HepG2 (cell line): ENCODE measurements around the gene ELP2. TPM values are rescaled to one million over a fixed set of nuclear protein-coding genes. Genes with fewer than 3 reads are reported as not detected.

Experiments
- ATAC-seq: fragments of 200-7000 bp; cut with Tn5 transposase; 3 replicates; pipeline ENCODE4 v1.9.1; 2020; ENCODE audit warnings: mild to moderate bottlenecking, moderate library complexity
- BruUV-seq: library from RNA; stranded (reverse); fragments of 400-500 nt; replicated peaks from 2 replicates; lab custom pipeline; 2021; lab: Mats Ljungman, UMichigan
- CTCF ChIA-PET: fragments of 300-600 bp; formaldehyde crosslinking; extraction: SDS; loops from one replicate; lab custom pipeline; 2021; ENCODE audit warnings: low total read pairs, inconsistent platforms, low intra/inter-chr PET ratio; lab: Yijun Ruan, JAX
- POLR2A ChIA-PET: fragments of 350-600 bp; sonication (Branson Sonifier 250); formaldehyde crosslinking; loops from one replicate; lab custom pipeline; 2020; ENCODE audit warnings: antibody characterized with exemption, inconsistent platforms; lab: Yijun Ruan, JAX
- DNase-seq: peaks from one replicate; pipeline ENCODE4 v3.0.0-alpha.2; 2015; ENCODE audit warnings: low spot score
- FAIRE-seq: peaks from 3 replicates; lab custom pipeline; 2011; peaks lifted over from hg19 to GRCh38; lab: Jason Lieb, UNC
- H2AFZ ChIP-seq: one replicate; pipeline ENCODE4 v1.6.1; 2011; ENCODE audit warnings: low read length, inconsistent platforms
- H3K27ac ChIP-seq: fragments of 300-600 bp; 3 replicates; pipeline ENCODE4 v1.8.0; 2011; ENCODE audit warnings: mixed run types, mild to moderate bottlenecking, mixed read lengths, low read length, inconsistent platforms; ENCODE audit not compliant: insufficient read depth; ENCODE audit errors: extremely low read length
- H3K27me3 ChIP-seq, 2 experiments: fragments of 200-600 bp in 1 of 2; 2 replicates in 1 of 2; 3 replicates in 1 of 2; pipeline versions ENCODE4 v1.6.0 to v1.8.0; 2011; ENCODE audit warnings: low read length in 2 of 2, mild to moderate bottlenecking in 2 of 2, moderate library complexity in 2 of 2, inconsistent platforms in 1 of 2; ENCODE audit not compliant: insufficient read depth in 2 of 2, control insufficient read depth in 1 of 2
- H3K36me3 ChIP-seq, 2 experiments: fragments of 200-600 bp in 1 of 2; replicated peaks in 1 of 2; 2 replicates in 1 of 2; 3 replicates in 1 of 2; pipeline versions ENCODE4 v1.5.1 to v1.8.0; 2011; ENCODE audit warnings: low read length in 2 of 2, inconsistent platforms in 1 of 2; ENCODE audit not compliant: insufficient read depth in 2 of 2, control insufficient read depth in 1 of 2
- H3K4me1 ChIP-seq: 2 replicates; pipeline ENCODE4 v1.5.1; 2012; ENCODE audit warnings: low read length, inconsistent platforms; ENCODE audit not compliant: insufficient read depth
- H3K4me2 ChIP-seq: 2 replicates; pipeline ENCODE4 v1.6.0; 2011; ENCODE audit warnings: low read depth, low read length, inconsistent platforms
- H3K4me3 ChIP-seq, 3 experiments: fragments of 200-600 bp in 1 of 3; sonication (generic), shearing (Covaris generic) in 1 of 3; replicated peaks in 1 of 3; 2 replicates each; pipeline ENCODE4 v1.5.1; 2011 to 2016; ENCODE audit warnings: low read length in 3 of 3, inconsistent platforms in 2 of 3, low read depth in 2 of 3, mild to moderate bottlenecking in 2 of 3, control low read depth in 1 of 3, mixed read lengths in 1 of 3; ENCODE audit not compliant: insufficient read depth in 1 of 3
- H3K79me2 ChIP-seq: one replicate; pipeline ENCODE4 v1.6.1; 2011; ENCODE audit warnings: low read length, inconsistent platforms; ENCODE audit not compliant: insufficient read depth
- H3K9ac ChIP-seq: 2 replicates; pipeline ENCODE4 v1.6.0; 2011; ENCODE audit warnings: mild to moderate bottlenecking, low read depth, low read length, inconsistent platforms; ENCODE audit not compliant: insufficient read depth
- H3K9me3 ChIP-seq: 2 replicates; pipeline ENCODE4 v1.5.1; 2012; ENCODE audit warnings: mild to moderate bottlenecking, low read length
- H4K20me1 ChIP-seq: 2 replicates; pipeline ENCODE4 v1.6.0; 2011; ENCODE audit warnings: inconsistent platforms, mild to moderate bottlenecking, low read length, moderate library complexity; ENCODE audit not compliant: insufficient read depth
- KLF6 ChIP-seq: IDR thresholded peaks from 2 replicates; pipeline ENCODE4 v1.8.0; 2016; ENCODE audit warnings: missing biosample characterization, missing genetic modification reagents
- STAG1 ChIP-seq: sonication (generic); formaldehyde crosslinking; IDR thresholded peaks from 2 replicates; pipeline ENCODE4 v1.4.0; 2020; ENCODE audit warnings: missing genetic modification reagents
- ZNF747 ChIP-seq: sonication (generic); formaldehyde crosslinking; IDR thresholded peaks from 2 replicates; pipeline ENCODE4 v1.8.1; 2023; ENCODE audit warnings: missing genetic modification reagents, mild to moderate bottlenecking, borderline replicate concordance
- WGBS: methylation state at CpG from one replicate; pipeline ENCODE4 v1.1.6; 2017; ENCODE audit warnings: low lambda C conversion rate; 5-methylcytosine and 5-hydroxymethylcytosine counted together
- in situ Hi-C: cut with HindIII; loops from 2 replicates; pipeline ENCODE4 v1.10.0; 2017; ENCODE audit warnings: low pct_unique_long_range_greater_than_20kb; ENCODE audit not compliant: extremely low pct_ligation_motif_present
- intact Hi-C: fragments of 100-400 bp; cut with micrococcal nuclease; formaldehyde crosslinking; loops from one replicate; pipeline ENCODE4 v1.10.0; 2022; ENCODE audit not compliant: unreplicated experiment
- polyA plus RNA-seq, 8 experiments: library from polyadenylated mRNA; depleted of rRNA in 3 of 8; stranded (reverse) in 7 of 8; unstranded in 1 of 8; fragments of >200 nt; fragmentation: Illumina TruSeq in 4 of 8; extraction: Trizol in 4 of 8; gene quantifications; 2 replicates each; pipeline versions ENCODE4 v1.2.1 to v1.2.3, GENCODE V29; 2011 to 2016; ENCODE audit warnings: low read depth in 4 of 8, missing spikeins in 1 of 8, mixed read lengths in 1 of 8; ENCODE audit not compliant: insufficient read depth in 1 of 8
- total RNA-seq, 5 experiments: library from RNA; depleted of rRNA; stranded (reverse); fragments of >200 nt; fragmentation: Illumina TruSeq; extraction: Trizol; gene quantifications; 2 replicates each; pipeline ENCODE4 v1.2.3, GENCODE V29; 2016; ENCODE audit warnings: low read depth in 1 of 5
- TF ChIP-seq, protein P1 (sequence below): sonication (generic); formaldehyde crosslinking; IDR thresholded peaks from 2 replicates; pipeline ENCODE4 v1.8.1; 2022; ENCODE audit warnings: mild to moderate bottlenecking, missing genetic modification reagents
- TF ChIP-seq, protein P2 (sequence below): sonication (generic); formaldehyde crosslinking; IDR thresholded peaks from 2 replicates; pipeline ENCODE4 v1.5.0; 2020; ENCODE audit warnings: mild to moderate bottlenecking, missing genetic modification reagents, moderate library complexity

The ELP2 gene
- total and polyA plus RNA-seq, 2 of the 13 experiments (the other 11 are each of a cell fraction or from before 2014, with no cell fraction given) = 98.7 to 100 TPM

DNA sequence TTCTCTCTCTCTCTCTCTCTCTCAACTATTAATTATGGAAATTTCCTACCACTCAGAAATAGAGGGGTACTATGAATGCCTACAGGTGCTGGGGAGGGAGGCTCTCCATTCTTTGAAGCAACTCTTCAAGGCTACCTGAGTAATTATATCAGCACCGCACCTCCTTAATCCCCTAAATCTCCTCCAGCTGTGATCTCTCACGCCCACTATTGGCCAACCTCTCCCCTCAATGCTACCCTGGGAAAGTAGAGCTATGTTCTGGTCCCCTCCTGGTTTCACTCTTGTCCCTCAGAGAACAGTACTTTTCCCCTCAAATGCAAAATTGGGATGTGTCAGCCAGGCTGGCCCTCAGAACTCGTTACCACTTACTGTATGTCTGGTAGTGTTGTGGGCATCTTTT is 59.2 kb downstream of the ELP2 start:
- Histone ChIP-seq H3K27ac (peak overlapping the region; percentile 72), H2AFZ (no peak overlapping the region), H3K36me3 (peaks cover 4 to 11% of the 10 kb centered on the region in 2 experiments; a peak in 2 of 5 replicates), H3K79me2 (peaks cover 36% of the 10 kb centered on the region), H4K20me1 (no peaks in the 10 kb centered on the region), H3K4me2 (peak overlapping the region; percentile 70), H3K9ac (peak overlapping the region; percentile 95), H3K27me3 (no peaks in the 10 kb centered on the region; a peak in 1 of 5 replicates), H3K4me3 (peak overlapping the region; percentile 2 to 86 (median 81); a peak in 5 of 6 replicates), H3K4me1 (peaks cover 46% of the 10 kb centered on the region), H3K9me3 (no peaks in the 10 kb centered on the region)
- DNase-seq (no peak), FAIRE-seq (no peak), ATAC-seq (no peak)
- 54% methylated on average over 3 of the region's 3 CpGs for WGBS
- intact Hi-C loops = loop anchor here (2.0 to 10.0 kb wide), 2 partner anchors 60 to 66 kb away; partner anchors contain the start of genes ELP2 and SLC39A6
- BruUV-seq = no TSS peak
- ChIA-PET CTCF (no interaction called here), POLR2A (interaction anchor here (0.7 to 7.4 kb wide), 7 partner anchors 8 to 59 kb away, joined by 3 to 103 read pairs (median 6); partner anchors contain the start of genes ELP2 and SLC39A6)
- TF ChIP-seq, protein P1, sequence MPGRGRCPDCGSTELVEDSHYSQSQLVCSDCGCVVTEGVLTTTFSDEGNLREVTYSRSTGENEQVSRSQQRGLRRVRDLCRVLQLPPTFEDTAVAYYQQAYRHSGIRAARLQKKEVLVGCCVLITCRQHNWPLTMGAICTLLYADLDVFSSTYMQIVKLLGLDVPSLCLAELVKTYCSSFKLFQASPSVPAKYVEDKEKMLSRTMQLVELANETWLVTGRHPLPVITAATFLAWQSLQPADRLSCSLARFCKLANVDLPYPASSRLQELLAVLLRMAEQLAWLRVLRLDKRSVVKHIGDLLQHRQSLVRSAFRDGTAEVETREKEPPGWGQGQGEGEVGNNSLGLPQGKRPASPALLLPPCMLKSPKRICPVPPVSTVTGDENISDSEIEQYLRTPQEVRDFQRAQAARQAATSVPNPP (CRISPR knock-in tag) = no peak
- TF ChIP-seq ZNF747 (CRISPR knock-in tag) (peak; percentile 66; the same call in 1 of the 2 replicates), KLF6 (CRISPR knock-in tag) (no peak), STAG1 (peak; percentile 61)
- TF ChIP-seq, protein P2, sequence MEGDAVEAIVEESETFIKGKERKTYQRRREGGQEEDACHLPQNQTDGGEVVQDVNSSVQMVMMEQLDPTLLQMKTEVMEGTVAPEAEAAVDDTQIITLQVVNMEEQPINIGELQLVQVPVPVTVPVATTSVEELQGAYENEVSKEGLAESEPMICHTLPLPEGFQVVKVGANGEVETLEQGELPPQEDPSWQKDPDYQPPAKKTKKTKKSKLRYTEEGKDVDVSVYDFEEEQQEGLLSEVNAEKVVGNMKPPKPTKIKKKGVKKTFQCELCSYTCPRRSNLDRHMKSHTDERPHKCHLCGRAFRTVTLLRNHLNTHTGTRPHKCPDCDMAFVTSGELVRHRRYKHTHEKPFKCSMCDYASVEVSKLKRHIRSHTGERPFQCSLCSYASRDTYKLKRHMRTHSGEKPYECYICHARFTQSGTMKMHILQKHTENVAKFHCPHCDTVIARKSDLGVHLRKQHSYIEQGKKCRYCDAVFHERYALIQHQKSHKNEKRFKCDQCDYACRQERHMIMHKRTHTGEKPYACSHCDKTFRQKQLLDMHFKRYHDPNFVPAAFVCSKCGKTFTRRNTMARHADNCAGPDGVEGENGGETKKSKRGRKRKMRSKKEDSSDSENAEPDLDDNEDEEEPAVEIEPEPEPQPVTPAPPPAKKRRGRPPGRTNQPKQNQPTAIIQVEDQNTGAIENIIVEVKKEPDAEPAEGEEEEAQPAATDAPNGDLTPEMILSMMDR (CRISPR knock-in tag) = peak; percentile 57
- in situ Hi-C loops = no loop called here
